Left ventricle myocardium superior (tissue), 1 donor: ENCODE data around the gene APLF. TPM values are rescaled to one million over a fixed set of nuclear protein-coding genes. Genes with fewer than 3 reads are reported as not detected.
"Not testable (repeated sequence)": the region's sequence is repeated elsewhere in the genome, so short reads cannot be mapped to it uniquely, and the experiment has no call there.

Experiments
- ATAC-seq: fragments of 200-7000 bp; cut with Tn5 transposase; one replicate; pipeline ENCODE4 v1.9.1; 2020; ENCODE audit warnings: mild to moderate bottlenecking, moderate library complexity
- DNase-seq: peaks from one replicate; pipeline ENCODE4 v3.0.0-alpha.2; 2020
- intact Hi-C: fragments of 100-400 bp; cut with micrococcal nuclease; formaldehyde crosslinking; loops from one replicate; pipeline ENCODE4 v1.11.0; 2022
- total RNA-seq: library from RNA; stranded (reverse); fragmentation: NEBNext Ultra II Directional; extraction: Animal tissue kit (Norgen Biotek cat#: 25700); gene quantifications from one replicate; pipeline ENCODE4 v1.2.1, GENCODE V29; 2021
- donor health status: DM: no; HTN: yes; CAD: no; lungs with severe emphysema.

APLF gene
- total RNA-seq, 1 donor from 2014 or later: 3.9 TPM

- no peak for DNase-seq
- intact Hi-C loops: no loop called here
- no peak for ATAC-seq
Measured at GRCh38 chr2:68469935-68470334, 2.5 kb downstream of the APLF start.

- intact Hi-C loops: no loop called here
- DNase-seq (no peak), ATAC-seq (no peak)
Measured at GRCh38 chr2:68471385-68471784, 4.0 kb downstream of the APLF start.

GRCh38 chr2:68472796-68473414, 5.5 kb downstream of the APLF start:
- ATAC-seq (no peak), DNase-seq (no peak)
- intact Hi-C loops: no loop called here

- no peak for ATAC-seq
- DNase-seq: no peak
- intact Hi-C loops: no loop called here
Measured at GRCh38 chr2:68475110-68475509, 7.7 kb downstream of the APLF start.

- intact Hi-C loops: no loop called here
Measured at GRCh38 chr2:68475576-68475975, 8.2 kb downstream of the APLF start.

GRCh38 chr2:68476454-68476853, 9.1 kb downstream of the APLF start:
- intact Hi-C loops: no loop called here
- DNase-seq (no peak), ATAC-seq (no peak)

More at GRCh38 chr2:68475576-68475975, 8.2 kb downstream of the APLF start:
- DNase-seq (no peak), ATAC-seq (no peak)

DNA sequence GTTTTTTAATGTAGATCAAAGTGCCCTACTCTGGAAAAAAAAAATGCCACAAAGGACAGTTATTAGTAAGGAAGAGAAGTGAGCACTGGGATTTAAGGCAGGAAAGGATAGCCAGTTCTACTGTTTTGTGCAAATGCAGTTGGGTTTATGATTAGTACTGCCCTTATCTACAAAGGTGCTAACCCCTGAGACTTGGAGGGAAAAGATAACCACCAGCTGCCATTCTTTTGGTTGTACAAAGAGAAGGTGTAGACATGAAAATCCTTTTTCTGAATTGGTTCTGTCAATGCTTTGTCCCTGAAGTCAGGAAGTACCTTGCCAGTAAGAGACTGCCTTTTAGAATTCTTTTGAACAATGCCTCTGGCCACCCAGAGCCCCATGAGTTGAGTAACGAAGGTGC, 11.3 kb downstream of the APLF start:
- ATAC-seq (no peak), DNase-seq (no peak)
- intact Hi-C loops: no loop called here

DNA sequence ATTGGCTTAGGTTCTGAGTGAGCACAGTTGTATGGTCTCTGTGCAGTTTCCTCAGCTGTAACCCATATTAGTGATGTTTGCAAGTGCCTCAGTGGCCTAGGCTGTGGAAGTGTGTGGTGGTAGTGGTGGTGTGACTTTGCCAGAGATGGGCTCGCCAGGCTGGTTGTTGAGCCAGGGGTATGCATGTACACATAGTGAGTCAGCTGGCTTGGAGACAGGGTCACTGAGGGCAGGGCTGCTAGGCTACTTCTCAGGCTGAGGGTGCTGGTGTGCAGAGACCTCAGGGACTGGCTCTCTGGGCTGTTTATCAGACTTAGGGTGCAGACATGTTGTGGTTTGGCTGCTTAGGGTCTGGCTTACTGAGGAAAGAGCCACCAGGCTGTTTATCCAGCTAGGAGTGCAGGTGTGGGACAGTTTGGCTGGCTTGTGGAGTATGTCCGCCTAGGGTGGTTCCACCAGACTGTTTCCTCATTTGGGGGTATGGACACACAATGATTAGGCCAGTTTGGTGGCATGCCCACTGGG, 15.0 kb downstream of the APLF start:
- no peak for DNase-seq
- no peak for ATAC-seq
- intact Hi-C loops: loop anchor here (10.0 kb wide), 1 partner anchor 442 kb away; no protein-coding TSS in a partner anchor

GRCh38 chr2:68483011-68483410, 15.6 kb downstream of the APLF start:
- no peak for ATAC-seq
- intact Hi-C loops: loop anchor here (10.0 kb wide), 1 partner anchor 442 kb away; no protein-coding TSS in a partner anchor
- no peak for DNase-seq

GRCh38 chr2:68487773-68488355, 20.5 kb downstream of the APLF start:
- DNase-seq: no peak
- ATAC-seq: no peak
- intact Hi-C loops: loop anchor here (10.0 kb wide), 1 partner anchor 437 kb away; no protein-coding TSS in a partner anchor

DNA sequence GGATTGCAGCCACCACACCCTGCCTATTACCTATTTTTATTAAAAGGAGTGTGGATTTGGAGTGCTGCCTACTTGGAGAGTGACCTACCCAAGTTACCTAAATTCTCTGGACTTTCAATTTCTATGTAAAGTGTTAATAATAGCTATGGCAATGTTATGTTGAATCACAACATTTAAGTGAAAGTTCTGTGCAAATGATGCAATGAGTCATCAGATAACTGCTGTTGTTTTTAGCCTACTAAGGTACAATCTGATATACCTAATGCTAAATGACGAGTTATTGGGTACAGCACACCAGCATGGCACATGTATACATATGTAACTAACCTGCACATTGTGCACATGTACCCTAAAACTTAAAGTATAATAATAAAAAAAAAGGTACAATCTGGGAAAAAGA, 21.2 kb downstream of the APLF start:
- ATAC-seq, DNase-seq: not testable (repeated sequence)
- intact Hi-C loops: loop anchor here (10.0 kb wide), 1 partner anchor 436 kb away; no protein-coding TSS in a partner anchor

DNA sequence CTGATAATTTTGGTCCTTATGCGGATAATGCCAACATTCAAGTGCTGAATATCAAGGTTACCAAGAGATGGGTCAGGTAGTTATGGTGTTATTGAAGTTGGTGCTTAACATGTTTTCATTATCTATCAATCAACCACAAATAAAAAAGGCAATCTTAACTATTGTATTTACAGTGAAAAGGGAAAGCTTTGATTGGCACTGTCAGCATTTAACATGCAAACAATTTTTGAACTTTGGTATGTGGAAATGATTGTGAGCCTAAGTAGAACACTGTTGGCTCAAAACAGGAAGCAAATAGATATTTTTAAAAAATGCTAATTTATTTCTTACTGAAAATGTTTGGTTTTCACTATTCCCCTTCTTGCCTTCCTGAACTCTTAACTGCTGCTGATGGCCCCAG, 21.9 kb downstream of the APLF start:
- DNase-seq: no peak
- ATAC-seq: no peak
- intact Hi-C loops: loop anchor here (10.0 kb wide), 1 partner anchor 436 kb away; no protein-coding TSS in a partner anchor

DNA sequence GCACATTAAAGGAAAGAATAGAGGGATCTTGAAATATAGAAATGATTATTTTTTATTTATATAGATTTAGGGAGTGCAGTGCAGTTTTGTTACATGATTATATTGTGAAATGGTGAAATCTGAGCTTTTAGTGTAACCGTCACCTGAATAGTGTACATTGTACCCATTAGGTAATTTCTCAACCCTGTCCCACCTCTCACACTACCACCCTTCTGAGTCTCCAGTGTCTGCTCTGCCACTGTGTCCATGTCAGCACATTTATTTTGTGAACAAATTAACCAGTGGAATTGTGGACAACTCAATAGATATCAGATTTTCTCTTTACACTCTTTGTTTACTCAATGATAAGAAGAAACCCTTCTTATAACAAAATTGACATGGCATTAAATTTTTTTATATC, 24.2 kb downstream of the APLF start:
- intact Hi-C loops: no loop called here
- ATAC-seq (no peak), DNase-seq (no peak)

GRCh38 chr2:68499133-68499532, 31.7 kb downstream of the APLF start:
- intact Hi-C loops: no loop called here
- DNase-seq (no peak), ATAC-seq (no peak)

- DNase-seq (no peak), ATAC-seq (no peak)
- intact Hi-C loops: no loop called here
Measured at GRCh38 chr2:68500649-68501048, 33.3 kb downstream of the APLF start.

- ATAC-seq (no peak), DNase-seq (no peak)
- intact Hi-C loops: no loop called here
Measured at GRCh38 chr2:68501768-68502167, 34.4 kb downstream of the APLF start.

DNA sequence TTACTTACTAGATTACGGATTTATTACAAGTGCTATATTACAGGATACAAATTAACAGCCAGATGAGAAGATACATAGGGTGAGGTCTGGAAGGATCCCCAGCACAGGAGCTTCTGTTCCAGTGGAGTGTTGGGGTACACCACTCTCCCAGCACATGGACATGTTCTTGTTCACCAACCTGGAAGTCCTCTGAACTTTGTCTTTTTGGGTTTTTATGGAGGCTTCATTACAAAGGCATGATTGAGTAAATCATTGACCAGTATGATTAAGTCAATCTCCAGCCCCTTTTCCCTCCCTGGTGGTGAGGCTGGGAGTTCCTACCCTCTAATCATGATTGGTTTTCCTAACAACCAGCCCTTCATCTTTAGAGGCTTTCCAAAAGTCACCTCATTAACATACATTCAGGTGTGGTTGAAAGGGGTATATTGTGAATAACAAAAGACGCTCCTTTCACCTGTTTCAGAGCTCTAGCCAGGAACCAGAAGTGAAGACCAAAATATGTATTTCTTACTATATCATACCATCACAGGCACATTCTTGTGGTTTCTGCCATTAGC, 38.3 kb downstream of the APLF start:
- no peak for DNase-seq
- no peak for ATAC-seq
- intact Hi-C loops: no loop called here

GRCh38 chr2:68506170-68506569, 38.8 kb downstream of the APLF start:
- DNase-seq (no peak), ATAC-seq (no peak)
- intact Hi-C loops: no loop called here

DNA sequence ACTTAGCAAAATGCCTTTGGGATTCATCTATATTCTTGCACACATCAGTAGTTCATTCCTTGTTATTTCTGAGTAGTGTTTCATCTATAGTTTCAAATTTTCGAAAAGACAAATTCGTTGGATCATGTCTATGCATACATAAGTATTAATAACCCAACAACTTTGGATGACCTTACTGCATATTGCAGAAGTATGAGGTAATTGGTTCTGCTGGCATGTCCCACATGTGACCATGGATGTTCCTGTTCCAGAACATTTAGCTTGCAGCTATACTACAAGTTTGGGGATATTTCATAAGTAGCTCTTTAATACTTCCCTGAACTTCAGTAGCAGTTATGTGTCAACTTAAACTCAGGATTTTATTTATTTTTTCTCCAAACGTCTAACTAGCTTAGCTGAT, 44.9 kb downstream of the APLF start:
- intact Hi-C loops: no loop called here
- DNase-seq (no peak), ATAC-seq (no peak)

DNA sequence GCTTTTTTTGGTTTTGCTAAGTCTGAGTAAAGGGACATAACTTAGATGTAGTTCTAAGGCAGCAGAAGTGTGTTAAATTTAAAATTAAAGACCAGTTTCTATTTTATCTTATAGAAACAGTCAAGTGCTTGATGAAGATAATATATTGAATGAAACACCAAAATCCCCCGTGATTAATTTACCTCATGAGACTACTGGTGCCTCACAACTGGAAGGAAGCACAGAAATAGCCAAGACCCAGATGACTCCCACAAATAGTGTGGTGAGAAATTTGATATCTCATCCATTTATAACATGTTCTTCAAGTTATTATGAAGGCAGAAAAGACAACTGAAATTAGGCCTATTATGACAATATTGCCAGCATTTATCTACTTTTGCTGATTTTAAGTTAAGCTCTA, 45.6 kb downstream of the APLF start:
- ATAC-seq: no peak
- intact Hi-C loops: no loop called here
- no peak for DNase-seq
